HG03097 (cell line): ENCODE measurements around the gene XRCC4.

Experiments used
- ATAC-seq: cut with Tn5 transposase; IDR thresholded peaks from one replicate; pipeline ENCODE4 v1.9.1; 2021; ENCODE audit not compliant: unreplicated experiment, low FRiP score

Gene XRCC4

GRCh38 chr5:83370957-83371356 lies 293.6 kb downstream of the XRCC4 start:
- no peak for ATAC-seq

GRCh38 chr5:83371726-83372125 lies 294.4 kb downstream of the XRCC4 start:
- ATAC-seq, result no peak

GRCh38 chr5:83374547-83374946 lies 297.2 kb downstream of the XRCC4 start:
- no peak for ATAC-seq

GRCh38 chr5:83375049-83375745 lies 297.9 kb downstream of the XRCC4 start:
- no peak for ATAC-seq

- ATAC-seq, result no peak
Observed at GRCh38 chr5:83376461-83376860, 299.1 kb downstream of the XRCC4 start.

GRCh38 chr5:83377131-83377865 lies 300.0 kb downstream of the XRCC4 start:
- ATAC-seq, result no peak

DNA sequence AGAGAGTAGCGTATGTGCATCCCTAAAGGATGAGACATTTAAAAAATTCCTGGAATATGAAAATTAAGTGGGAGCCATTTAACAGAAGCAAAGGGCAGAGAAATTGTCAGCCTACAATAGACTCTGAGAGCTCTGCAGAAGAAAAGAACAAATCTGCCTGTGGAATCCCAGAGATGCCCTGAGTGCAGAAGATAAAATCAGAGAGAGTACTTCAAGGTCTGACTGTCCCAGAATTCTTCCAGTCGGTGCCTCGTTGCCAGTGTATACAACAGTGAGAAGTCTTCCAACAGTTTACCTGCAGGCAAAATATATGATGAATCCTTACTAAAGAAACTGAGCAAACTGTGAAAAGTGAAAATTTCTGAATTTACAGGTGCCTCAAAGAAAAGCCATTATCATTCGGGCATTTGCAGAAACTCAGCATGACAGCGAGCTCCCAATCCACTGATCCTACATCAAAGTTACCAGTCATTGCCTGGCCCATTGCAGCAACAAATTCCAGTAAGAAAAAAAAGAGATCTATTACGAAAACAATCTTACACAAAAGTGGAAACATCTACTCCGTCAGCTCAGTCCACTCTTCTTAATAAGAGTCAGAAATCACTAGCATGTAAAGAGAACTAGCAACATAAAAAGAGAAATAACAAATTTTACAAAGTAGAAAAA lies 301.4 kb downstream of the XRCC4 start:
- no peak for ATAC-seq

DNA sequence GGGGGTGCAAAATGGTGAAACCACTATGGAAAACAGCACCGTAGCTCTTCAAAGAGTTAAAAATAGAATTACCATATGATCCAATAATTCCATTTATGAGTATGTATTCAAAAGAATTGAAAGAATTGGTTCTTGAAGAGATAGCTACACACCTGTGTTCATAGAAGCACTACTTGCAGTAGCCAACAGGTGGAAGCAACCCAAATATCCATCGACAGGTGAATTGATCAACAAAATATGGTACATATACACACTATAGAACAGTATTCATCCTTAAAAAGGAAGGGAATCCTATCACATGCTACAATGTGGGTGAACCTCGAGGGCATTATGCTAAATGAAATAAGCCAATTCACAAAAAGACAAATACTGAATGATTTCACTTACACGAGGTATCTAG lies 308.5 kb downstream of the XRCC4 start:
- no peak for ATAC-seq

DNA sequence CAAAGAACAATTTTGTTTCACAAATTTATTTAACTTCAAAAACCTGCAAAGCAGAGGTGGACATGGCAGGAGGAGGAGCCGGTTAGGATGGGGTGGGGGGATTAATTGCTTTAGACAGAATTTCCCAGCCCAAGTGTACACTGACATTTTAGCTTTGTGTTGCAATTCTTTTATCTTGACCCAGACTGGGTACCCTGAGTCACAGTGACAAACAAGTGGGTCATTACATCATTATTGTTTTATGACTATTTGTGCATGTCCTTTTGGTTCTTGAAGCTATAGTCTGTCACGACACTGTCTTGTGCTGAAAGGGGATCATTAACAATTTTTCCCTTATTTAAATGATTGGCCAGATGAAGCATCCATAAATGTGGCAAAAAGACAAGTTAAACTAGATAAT lies 309.7 kb downstream of the XRCC4 start:
- no peak for ATAC-seq

- no peak for ATAC-seq
Observed at GRCh38 chr5:83388608-83389007, 311.3 kb downstream of the XRCC4 start.

DNA sequence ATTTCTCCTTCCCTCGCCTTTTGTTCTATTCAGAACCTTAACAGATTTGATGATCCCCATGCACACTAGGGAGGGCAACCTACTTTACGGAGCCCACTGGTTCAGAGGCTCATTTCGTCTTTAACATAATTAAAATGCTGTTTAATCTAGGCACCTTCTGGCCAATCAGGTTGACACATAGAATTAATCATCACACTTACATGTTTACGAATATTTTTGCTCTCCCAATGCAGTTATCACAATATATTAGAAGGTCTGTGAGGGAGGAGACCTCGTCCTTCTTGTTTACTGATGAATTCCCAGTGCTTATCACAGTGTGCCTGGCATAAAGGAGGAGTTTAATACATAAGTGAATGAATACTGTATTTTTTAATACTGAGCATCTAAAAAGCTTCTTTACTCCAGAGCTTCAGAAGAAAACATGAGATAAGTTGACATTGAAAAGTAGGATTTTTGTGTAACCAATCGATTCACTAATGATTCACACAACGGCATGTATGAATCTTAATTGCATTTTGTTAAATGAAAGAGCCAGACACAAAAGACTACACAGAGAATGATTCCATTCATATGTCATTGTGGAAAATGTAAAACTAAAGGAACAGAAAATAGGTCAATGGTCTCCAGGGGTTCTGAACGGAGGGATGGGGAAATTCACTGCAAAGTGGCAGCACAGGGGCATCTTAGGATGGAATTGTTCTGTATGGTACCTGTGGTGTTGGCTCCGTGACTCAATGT lies 315.6 kb downstream of the XRCC4 start:
- ATAC-seq, result no peak

- no peak for ATAC-seq
Observed at GRCh38 chr5:83393504-83393866, 316.1 kb downstream of the XRCC4 start.

DNA sequence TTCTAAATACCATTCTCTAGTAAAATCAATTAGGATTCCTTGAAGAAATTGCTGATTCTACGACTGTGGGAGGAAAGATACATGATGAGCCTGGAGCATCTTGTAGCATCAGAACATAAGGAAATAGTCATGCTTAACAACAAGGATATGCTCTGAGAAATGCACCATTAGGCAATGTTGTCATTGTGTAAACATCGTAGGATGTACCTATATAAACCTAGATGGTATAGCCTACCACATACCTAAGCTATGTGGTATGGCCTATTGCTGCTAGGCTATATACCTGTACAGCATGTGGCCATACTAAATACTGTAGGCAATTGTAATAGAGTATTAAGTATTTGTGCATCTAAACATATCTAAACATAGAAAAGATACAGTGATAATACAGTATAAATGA lies 316.8 kb downstream of the XRCC4 start:
- no peak for ATAC-seq

GRCh38 chr5:83396662-83397061 lies 319.3 kb downstream of the XRCC4 start:
- no peak for ATAC-seq

DNA sequence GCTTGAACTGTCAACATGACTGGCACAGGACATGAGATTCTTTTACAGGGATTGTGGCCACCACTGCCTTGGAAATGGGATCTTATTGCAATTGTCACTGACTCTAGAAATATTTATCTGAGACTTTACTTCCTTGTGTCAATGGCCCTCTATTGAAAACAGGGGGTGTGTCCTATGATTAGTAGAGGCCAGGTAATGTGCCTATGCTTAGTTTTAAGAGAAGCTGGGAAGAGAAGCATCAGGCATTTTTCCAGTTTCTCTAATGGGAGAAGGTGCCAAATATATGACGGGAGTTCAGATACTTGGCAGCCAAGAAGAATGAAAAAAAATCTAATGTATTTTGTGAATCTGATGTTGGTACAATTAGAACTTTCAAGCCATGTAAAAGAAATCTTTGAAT lies 320.3 kb downstream of the XRCC4 start:
- ATAC-seq, result no peak

DNA sequence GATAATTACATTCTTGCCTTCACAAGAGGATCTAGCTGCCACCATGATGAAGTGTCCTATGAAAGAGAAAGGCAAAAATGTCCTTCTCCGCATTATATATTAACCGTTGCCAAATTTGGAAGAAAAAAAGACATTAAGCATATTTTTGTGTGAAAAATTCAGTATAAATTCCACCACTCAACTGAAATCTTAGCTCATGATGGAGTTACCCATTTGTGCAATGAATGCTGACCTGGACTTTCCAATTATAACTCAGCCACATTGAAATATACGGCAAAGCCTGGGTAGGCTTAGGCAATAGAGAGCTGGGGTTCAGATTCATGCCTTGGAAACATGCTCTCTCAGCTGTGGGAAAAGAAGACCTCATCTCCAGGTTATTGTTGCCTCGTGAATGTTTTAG lies 322.9 kb downstream of the XRCC4 start:
- no peak for ATAC-seq

- ATAC-seq, result no peak
Observed at GRCh38 chr5:83400701-83401100, 323.4 kb downstream of the XRCC4 start.

DNA sequence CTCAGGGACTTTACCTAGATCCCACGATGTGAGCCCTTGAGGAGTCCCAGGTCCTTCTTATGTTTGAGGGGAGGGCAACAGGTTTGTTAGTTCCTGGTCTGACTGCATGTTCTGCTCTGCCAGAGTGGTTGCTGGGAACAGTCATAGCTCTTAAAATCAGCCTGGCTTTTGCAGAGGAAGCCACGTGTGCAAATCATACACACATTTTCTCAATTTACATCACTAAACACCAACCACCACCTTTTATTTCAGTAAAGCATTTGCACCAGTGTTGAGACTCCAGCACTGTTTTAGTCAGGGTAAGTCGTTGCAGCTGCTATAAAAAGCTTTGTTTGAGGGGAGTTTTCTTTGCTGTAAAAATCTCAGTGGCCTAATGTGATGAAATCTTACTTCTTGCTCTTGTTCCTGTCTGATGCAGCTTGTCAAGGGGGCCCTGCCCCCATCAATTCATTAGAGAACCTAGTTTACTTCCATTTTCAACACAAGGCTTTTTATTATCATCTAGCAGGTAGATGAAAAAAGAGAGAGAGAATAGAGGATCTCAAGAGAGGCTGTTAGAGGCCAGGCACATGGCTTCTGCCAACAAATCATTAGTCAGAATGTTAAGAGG lies 323.9 kb downstream of the XRCC4 start:
- ATAC-seq, result no peak

DNA sequence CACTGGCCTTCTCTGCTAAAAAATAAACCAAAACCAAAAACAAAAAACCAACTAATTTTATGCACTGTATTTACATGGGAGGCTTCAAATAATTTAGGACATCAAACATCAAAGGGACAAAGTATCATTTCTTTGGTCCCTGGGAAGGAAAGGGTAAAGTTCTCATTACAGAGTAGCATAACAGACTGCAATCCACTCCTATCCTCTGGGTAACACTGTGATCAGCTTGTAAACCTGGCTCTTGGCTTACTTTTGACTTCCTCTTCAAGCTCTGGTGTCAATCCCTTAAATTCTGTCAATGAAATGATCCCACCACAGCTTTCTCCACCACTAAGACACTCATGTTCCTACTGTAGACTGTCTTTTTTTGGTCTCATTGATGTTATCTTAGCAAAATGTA lies 324.4 kb downstream of the XRCC4 start:
- ATAC-seq, result no peak
